IPS-NIHi11 (cell line): ENCODE data around the gene BRIX1.
"Not testable (repeated sequence)": the region's sequence is repeated elsewhere in the genome, so short reads cannot be mapped to it uniquely, and the experiment has no call there.

Experiments used
- DNase-seq: peaks from one replicate; pipeline ENCODE4 v3.0.0; 2012; ENCODE audit warnings: mixed read lengths, low spot score

Gene BRIX1

DNA sequence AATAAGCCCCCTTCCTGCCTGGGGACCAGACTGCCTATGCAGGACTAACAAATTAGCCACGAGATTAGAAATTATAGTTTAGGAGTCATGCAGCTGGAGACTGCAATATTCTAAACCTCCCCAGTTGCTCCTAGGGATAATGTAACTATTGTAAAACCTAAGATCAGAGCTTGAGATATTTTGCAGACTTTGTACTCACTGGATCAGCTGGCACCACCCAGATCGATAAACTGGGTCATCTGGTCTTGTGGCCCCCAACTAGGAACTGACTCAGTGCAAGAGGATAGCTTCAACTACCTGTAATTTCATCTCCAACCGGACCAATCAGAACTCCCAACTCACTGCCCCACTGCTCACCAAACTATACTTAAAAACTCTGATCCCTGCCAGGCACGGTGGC lies 52.0 kb downstream of the BRIX1 start:
- no peak for DNase-seq

DNA sequence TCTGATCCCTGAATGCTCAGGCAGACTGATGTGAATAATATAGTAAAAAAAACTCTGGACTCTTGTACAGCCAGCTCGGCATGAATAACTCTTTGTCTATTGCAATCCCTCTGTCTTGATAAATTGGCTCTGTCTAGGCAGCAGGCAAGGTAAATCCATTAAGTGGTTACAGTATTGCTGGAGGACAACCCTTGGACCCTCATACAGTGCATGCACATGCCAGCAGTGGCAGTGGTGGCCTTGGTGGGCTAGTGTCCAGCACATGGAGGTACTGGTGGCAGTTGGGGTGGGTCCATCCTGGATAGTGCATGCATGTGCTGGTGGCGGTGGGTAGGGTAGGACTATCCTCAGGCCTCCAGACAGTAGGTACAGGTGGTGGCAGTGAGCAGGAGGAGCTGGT lies 52.7 kb downstream of the BRIX1 start:
- no peak for DNase-seq

DNA sequence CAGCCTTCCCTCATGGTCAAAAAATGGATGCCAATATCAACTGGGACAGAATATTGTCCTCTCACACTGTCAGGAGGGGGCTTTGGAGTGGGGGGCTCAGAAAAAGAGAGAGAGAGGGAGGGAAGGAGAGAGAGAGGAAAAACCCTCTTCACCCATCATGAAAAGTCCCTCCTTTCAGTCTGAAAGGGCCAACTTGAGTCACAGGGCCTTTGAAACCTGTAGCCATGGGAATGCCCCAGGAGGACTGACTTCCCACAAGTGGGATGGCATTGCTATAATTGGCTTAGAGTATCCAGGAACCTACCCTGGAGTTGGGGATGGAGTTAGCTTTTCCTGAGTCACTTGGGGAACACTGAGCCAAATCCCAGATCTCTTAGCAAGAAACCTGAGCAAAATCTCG lies 55.0 kb downstream of the BRIX1 start:
- no peak for DNase-seq

DNA sequence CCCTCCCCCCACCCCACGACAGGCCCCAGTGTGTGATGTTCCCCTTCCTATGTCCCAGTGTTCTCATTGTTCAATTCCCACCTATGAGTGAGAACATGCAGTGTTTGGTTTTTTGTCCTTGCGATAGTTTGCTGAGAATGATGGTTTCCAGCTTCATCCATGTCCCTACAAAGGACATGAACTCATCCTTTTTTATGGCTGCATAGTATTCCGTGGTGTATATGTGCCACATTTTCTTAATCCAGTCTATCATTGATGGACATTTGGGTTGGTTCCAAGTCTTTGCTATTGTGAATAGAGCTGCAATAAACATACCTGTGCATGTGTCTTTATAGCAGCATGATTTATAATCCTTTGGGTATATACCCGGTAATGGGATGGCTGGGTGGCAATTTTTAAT lies 56.1 kb downstream of the BRIX1 start:
- not testable (repeated sequence) for DNase-seq
